A673 (cell line): Measurements from ENCODE around the gene CCDC9B.

Source experiments
- CTCF ChIP-seq: fragments of 300-800, 200-600 bp; sonication (generic); conservative IDR thresholded peaks from 2 replicates; pipeline ENCODE4 v1.5.1; 2017; ENCODE audit warnings: low read depth, mild to moderate bottlenecking, antibody characterized with exemption, low read length, moderate library complexity, mixed read lengths
- EZH2 ChIP-seq: fragments of 200-600 bp; sonication (generic); IDR thresholded peaks from 2 replicates; pipeline ENCODE4 v1.6.1; 2017; ENCODE audit warnings: borderline replicate concordance, low read depth, mild to moderate bottlenecking, mixed read lengths, antibody characterized with exemption, low read length; ENCODE audit not compliant: poor library complexity, severe bottlenecking

GRCh38 chr15:40369971-40370370 is 29.2 kb upstream of the CCDC9B start:
- TF ChIP-seq CTCF (no peak), EZH2 (no peak)
